Calu3 (cell line): Measurements from ENCODE around the gene PDZD2. TPM values are rescaled to one million over a fixed set of nuclear protein-coding genes. Genes with fewer than 3 reads are reported as not detected.

Source experiments
- BruUV-seq: library from RNA; stranded (reverse); fragments of 400-500 nt; replicated peaks from 2 replicates; lab custom pipeline; 2021; lab: Mats Ljungman, UMichigan
- CTCF ChIA-PET: fragments of 300-600 bp; sonication (Branson Sonifier 250); formaldehyde crosslinking; loops from one replicate; lab custom pipeline; 2022; ENCODE audit warnings: antibody characterized with exemption; lab: Charles Lee
- DNase-seq: peaks from one replicate; pipeline ENCODE4 v3.0.0; 2022
- H3K27ac Mint-ChIP-seq: one replicate; pipeline ENCODE4 v1.8.0; 2022; ENCODE audit warnings: mixed read lengths; ENCODE audit not compliant: unreplicated experiment
- H3K27me3 Mint-ChIP-seq: one replicate; pipeline ENCODE4 v1.8.0; 2022; ENCODE audit warnings: mixed read lengths; ENCODE audit not compliant: unreplicated experiment
- H3K36me3 Mint-ChIP-seq: one replicate; pipeline ENCODE4 v1.8.0; 2022; ENCODE audit warnings: mild to moderate bottlenecking, moderate library complexity, mixed read lengths; ENCODE audit not compliant: insufficient read depth, unreplicated experiment
- H3K4me1 Mint-ChIP-seq: one replicate; pipeline ENCODE4 v1.8.0; 2022; ENCODE audit warnings: mild to moderate bottlenecking, low read depth, mixed read lengths; ENCODE audit not compliant: unreplicated experiment
- H3K4me3 Mint-ChIP-seq: one replicate; pipeline ENCODE4 v1.8.0; 2022; ENCODE audit warnings: mild to moderate bottlenecking, low read depth, moderate library complexity, mixed read lengths; ENCODE audit not compliant: unreplicated experiment
- H3K9me3 Mint-ChIP-seq: one replicate; pipeline ENCODE4 v1.8.0; 2022; ENCODE audit warnings: low read depth, mixed read lengths; ENCODE audit not compliant: unreplicated experiment
- intact Hi-C: fragments of 100-400 bp; cut with micrococcal nuclease; formaldehyde crosslinking; loops from one replicate; pipeline ENCODE4 v1.10.0; 2022; ENCODE audit not compliant: unreplicated experiment
- total RNA-seq: library from RNA; stranded (reverse); gene quantifications from 2 replicates; pipeline ENCODE4 v1.2.3, GENCODE V29; 2022
- TF ChIP-seq, protein P1 (sequence below): fragments of 200-600 bp; IDR thresholded peaks from one replicate; pipeline ENCODE4 v1.8.0; 2022; ENCODE audit warnings: antibody characterized with exemption; ENCODE audit not compliant: unreplicated experiment

Gene PDZD2
- total RNA-seq, 1 experiment from 2014 or later, result 0.97 TPM

DNA sequence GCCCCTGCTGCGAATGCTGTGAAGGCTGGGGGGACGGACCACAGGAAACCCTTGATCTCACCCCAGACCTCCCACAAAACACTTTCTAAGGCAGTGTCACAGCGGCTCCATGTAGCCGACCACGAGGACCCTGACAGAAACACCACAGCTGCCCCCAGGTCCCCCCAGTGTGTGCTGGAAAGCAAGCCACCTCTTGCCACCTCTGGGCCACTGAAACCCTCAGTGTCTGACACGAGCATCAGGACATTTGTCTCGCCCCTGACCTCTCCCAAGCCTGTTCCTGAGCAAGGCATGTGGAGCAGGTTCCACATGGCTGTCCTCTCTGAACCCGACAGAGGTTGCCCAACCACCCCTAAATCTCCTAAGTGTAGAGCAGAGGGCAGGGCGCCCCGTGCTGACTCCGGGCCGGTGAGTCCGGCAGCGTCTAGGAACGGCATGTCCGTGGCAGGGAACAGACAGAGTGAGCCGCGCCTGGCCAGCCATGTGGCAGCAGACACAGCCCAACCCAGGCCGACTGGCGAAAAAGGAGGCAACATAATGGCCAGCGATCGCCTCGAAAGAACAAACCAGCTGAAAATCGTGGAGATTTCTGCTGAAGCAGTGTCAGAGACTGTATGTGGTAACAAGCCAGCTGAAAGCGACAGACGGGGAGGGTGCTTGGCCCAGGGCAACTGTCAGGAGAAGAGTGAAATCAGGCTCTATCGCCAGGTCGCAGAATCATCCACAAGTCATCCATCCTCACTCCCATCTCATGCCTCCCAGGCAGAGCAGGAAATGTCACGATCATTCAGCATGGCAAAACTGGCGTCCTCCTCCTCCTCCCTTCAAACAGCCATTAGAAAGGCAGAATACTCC, 450.4 kb downstream of the PDZD2 start:
- TF ChIP-seq, protein P1, sequence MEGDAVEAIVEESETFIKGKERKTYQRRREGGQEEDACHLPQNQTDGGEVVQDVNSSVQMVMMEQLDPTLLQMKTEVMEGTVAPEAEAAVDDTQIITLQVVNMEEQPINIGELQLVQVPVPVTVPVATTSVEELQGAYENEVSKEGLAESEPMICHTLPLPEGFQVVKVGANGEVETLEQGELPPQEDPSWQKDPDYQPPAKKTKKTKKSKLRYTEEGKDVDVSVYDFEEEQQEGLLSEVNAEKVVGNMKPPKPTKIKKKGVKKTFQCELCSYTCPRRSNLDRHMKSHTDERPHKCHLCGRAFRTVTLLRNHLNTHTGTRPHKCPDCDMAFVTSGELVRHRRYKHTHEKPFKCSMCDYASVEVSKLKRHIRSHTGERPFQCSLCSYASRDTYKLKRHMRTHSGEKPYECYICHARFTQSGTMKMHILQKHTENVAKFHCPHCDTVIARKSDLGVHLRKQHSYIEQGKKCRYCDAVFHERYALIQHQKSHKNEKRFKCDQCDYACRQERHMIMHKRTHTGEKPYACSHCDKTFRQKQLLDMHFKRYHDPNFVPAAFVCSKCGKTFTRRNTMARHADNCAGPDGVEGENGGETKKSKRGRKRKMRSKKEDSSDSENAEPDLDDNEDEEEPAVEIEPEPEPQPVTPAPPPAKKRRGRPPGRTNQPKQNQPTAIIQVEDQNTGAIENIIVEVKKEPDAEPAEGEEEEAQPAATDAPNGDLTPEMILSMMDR, result no peak
- Mint-ChIP-seq H3K27ac (no peak overlapping the region), H3K27me3 (no peaks in the 10 kb centered on the region), H3K4me1 (no peaks in the 10 kb centered on the region), H3K4me3 (no peak overlapping the region), H3K9me3 (no peaks in the 10 kb centered on the region), H3K36me3 (peaks cover 15% of the 10 kb centered on the region)
- no TSS peak for BruUV-seq
- no peak for DNase-seq
- CTCF ChIA-PET, result no interaction called here
- intact Hi-C loops, result no loop called here

DNA sequence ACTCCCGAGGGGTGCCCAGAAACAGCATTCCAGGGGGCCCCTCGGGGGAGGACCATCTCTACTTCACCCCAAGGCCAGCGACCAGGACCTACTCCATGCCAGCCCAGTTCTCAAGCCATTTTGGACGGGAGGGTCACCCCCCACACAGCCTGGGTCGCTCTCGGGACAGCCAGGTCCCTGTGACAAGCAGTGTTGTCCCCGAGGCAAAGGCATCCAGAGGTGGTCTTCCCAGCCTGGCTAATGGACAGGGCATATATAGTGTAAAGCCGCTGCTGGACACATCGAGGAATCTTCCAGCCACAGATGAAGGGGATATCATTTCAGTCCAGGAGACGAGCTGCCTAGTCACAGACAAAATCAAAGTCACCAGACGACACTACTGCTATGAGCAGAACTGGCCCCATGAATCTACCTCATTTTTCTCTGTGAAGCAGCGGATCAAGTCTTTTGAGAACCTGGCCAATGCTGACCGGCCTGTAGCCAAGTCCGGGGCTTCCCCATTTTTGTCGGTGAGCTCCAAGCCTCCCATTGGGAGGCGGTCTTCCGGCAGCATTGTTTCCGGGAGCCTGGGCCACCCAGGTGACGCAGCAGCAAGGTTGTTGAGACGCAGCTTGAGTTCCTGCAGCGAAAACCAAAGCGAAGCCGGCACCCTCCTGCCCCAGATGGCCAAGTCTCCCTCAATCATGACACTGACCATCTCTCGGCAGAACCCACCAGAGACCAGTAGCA, 451.3 kb downstream of the PDZD2 start:
- Mint-ChIP-seq H3K27me3 (no peaks in the 10 kb centered on the region), H3K27ac (no peak overlapping the region), H3K4me3 (no peak overlapping the region), H3K4me1 (no peaks in the 10 kb centered on the region), H3K36me3 (peaks cover 19% of the 10 kb centered on the region), H3K9me3 (no peaks in the 10 kb centered on the region)
- intact Hi-C loops, result loop anchor here (5.0 kb wide), 1 partner anchor 508 kb away; no protein-coding TSS in a partner anchor
- DNase-seq, result no peak
- CTCF ChIA-PET, result interaction anchor here (0.7 kb wide), 2 partner anchors 18 to 51 kb away, joined by 5 read pairs; no protein-coding TSS in a partner anchor
- BruUV-seq, result no TSS peak
- TF ChIP-seq, protein P1, result no peak

DNA sequence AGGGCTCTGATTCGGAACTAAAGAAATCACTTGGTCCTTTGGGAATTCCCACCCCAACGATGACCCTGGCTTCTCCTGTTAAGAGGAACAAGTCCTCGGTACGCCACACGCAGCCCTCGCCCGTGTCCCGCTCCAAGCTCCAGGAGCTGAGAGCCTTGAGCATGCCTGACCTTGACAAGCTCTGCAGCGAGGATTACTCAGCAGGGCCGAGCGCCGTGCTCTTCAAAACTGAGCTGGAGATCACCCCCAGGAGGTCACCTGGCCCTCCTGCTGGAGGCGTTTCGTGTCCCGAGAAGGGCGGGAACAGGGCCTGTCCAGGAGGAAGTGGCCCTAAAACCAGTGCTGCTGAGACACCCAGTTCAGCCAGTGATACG, 451.8 kb downstream of the PDZD2 start:
- intact Hi-C loops, result loop anchor here (5.0 kb wide), 1 partner anchor 508 kb away; no protein-coding TSS in a partner anchor
- CTCF ChIA-PET, result interaction anchor here (0.7 kb wide), 2 partner anchors 18 to 50 kb away, joined by 5 read pairs; no protein-coding TSS in a partner anchor
- Mint-ChIP-seq H3K36me3 (peaks cover 24% of the 10 kb centered on the region), H3K4me1 (no peaks in the 10 kb centered on the region), H3K27me3 (no peaks in the 10 kb centered on the region), H3K9me3 (no peaks in the 10 kb centered on the region), H3K27ac (no peak overlapping the region), H3K4me3 (no peak overlapping the region)
- no TSS peak for BruUV-seq
- DNase-seq, result no peak
- TF ChIP-seq, protein P1, result no peak

DNA sequence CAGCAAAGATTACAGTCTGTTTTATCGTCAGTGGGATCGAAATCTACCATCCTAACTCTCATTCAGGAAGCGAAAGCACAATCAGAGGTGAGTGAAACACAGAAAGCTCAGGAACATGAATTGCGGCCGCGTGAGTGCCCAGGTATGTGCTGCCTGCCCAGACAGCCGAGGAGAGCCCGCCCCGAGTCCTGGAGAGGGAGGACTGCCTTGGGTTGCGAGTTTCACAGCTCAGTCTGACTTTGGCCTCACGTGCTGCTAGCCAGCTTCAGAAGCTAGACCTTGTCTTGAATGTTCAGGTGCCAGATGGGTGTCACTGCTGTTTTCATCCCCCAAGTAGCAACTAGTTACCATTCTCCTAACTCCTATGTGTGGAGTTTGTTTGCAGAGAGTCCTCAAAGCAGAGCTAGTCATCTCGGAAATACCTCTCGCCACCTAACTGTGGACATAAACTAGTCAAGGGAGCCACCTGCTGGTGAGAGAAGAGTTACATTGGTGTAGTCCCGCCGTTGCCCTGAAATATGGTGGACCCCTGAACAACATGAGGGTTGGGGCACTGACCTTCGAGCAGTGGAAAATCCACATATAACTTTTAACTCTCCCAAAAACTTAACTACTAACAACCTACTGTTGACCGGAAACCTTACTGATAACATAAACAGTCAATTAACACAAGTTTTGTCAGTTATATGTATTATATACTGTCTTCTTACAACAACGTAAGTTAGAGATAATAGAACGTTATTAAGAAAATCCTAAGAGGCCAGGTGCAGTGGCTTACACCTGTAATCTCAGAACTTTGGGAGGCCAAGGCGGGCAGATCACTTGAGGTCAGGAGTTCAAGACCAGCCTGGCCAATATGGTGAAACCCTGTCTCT, 454.2 kb downstream of the PDZD2 start:
- peak; percentile 60 for DNase-seq
- H3K4me1 Mint-ChIP-seq, result no peaks in the 10 kb centered on the region
- BruUV-seq, result no TSS peak
- peaks cover 45% of the 10 kb centered on the region for H3K36me3 Mint-ChIP-seq
- no peak overlapping the region for H3K27ac Mint-ChIP-seq
- intact Hi-C loops, result loop anchor here (1.0 to 5.0 kb wide), 2 partner anchors 268 to 511 kb away; no protein-coding TSS in a partner anchor
- no peak overlapping the region for H3K4me3 Mint-ChIP-seq
- no peaks in the 10 kb centered on the region for H3K9me3 Mint-ChIP-seq
- H3K27me3 Mint-ChIP-seq, result no peaks in the 10 kb centered on the region
- TF ChIP-seq, protein P1, result peak; percentile 74
- CTCF ChIA-PET, result interaction anchor here (0.8 to 1.1 kb wide), 5 partner anchors 12 to 284 kb away, joined by 3 to 4 read pairs (median 4); no protein-coding TSS in a partner anchor
